Measurements from ENCODE around the gene PPM1D. TPM values are rescaled to one million over a fixed set of nuclear protein-coding genes. Genes with fewer than 3 reads are reported as not detected.

PPM1D gene
- total and polyA plus RNA-seq, 2 of the 13 experiments (the other 11 are each of a cell fraction or from before 2014, with no cell fraction given): 8.0 to 26.2 TPM

GRCh38 chr17:60678118-60678444 lies 78.1 kb downstream of the PPM1D start:
- WGBS (ENCODE audit: low lambda C conversion rate): 8% methylated on average over 6 of the region's 6 CpGs
- ATAC-seq: no peak; the same call in 2 of the 3 replicates
- Histone ChIP-seq H3K36me3 (replicated peaks in 1 of 2; ENCODE audit: control insufficient read depth in 1 of 2, insufficient read depth in 2 of 2, low read length in 2 of 2) (no peaks in the 10 kb centered on the region), H3K9ac (ENCODE audit: insufficient read depth, low read depth, low read length) (peak overlapping the region; percentile 71), H3K27me3 (ENCODE audit: control insufficient read depth in 1 of 2, insufficient read depth in 2 of 2, low read length in 2 of 2) (no peaks in the 10 kb centered on the region; a peak in 1 of 5 replicates), H2AFZ (ENCODE audit: low read length) (no peak overlapping the region), H4K20me1 (ENCODE audit: insufficient read depth, low read length) (no peaks in the 10 kb centered on the region), H3K9me3 (ENCODE audit: low read length) (no peaks in the 10 kb centered on the region), H3K4me1 (ENCODE audit: insufficient read depth, low read length) (peaks cover 7% of the 10 kb centered on the region), H3K4me3 (replicated peaks in 1 of 3; ENCODE audit: insufficient read depth in 1 of 3, low read depth in 2 of 3, low read length in 3 of 3) (peak overlapping the region; percentile 68 to 77 (median 75)), H3K4me2 (ENCODE audit: low read depth, low read length) (peak overlapping the region; percentile 86), H3K79me2 (ENCODE audit: insufficient read depth, low read length) (no peaks in the 10 kb centered on the region), H3K27ac (ENCODE audit: extremely low read length, insufficient read depth, low read length) (peak overlapping the region; percentile 56)
- in situ Hi-C loops (cut with HindIII; ENCODE audit: extremely low pct_ligation_motif_present, low pct_unique_long_range_greater_than_20kb): no loop called here
- ChIA-PET CTCF (ENCODE audit: low intra/inter-chr PET ratio, low total read pairs) (no interaction called here), POLR2A (interaction anchor here (0.8 to 2.0 kb wide), 14 partner anchors 9 to 722 kb away, joined by 3 to 21 read pairs (median 4); partner anchors contain the start of genes APPBP2, HEATR6, PPM1D and RNFT1)
- intact Hi-C loops (cut with micrococcal nuclease; ENCODE audit: unreplicated experiment): no loop called here
- no TSS peak for BruUV-seq (replicated peaks)
- no peak for FAIRE-seq
- DNase-seq (ENCODE audit: low spot score): no peak
- TF ChIP-seq ATF5 (CRISPR knock-in tag; IDR thresholded peaks at IDR 0.05; ENCODE audit: low read depth) (no peak), MBD4 (IDR thresholded peaks at IDR 0.05; ENCODE audit: borderline replicate concordance, low read length) (no peak), ZNF543 (CRISPR knock-in tag; IDR thresholded peaks at IDR 0.05) (0 out of 2 replicates have a peak, but pooled peaks have one; percentile 36), ELF4 (CRISPR knock-in tag; IDR thresholded peaks at IDR 0.05; ENCODE audit: borderline replicate concordance) (0 out of 2 replicates have a peak, but pooled peaks have one; percentile 8), MTA3 (CRISPR knock-in tag; IDR thresholded peaks at IDR 0.05) (no peak), ZNF414 (CRISPR knock-in tag; IDR thresholded peaks at IDR 0.05) (no peak), ZFP82 (CRISPR knock-in tag; IDR thresholded peaks at IDR 0.05; ENCODE audit: borderline replicate concordance) (no peak), ZNF251 (CRISPR knock-in tag; IDR thresholded peaks at IDR 0.05) (0 out of 2 replicates have a peak, but pooled peaks have one; percentile 53), ATF6 (CRISPR knock-in tag; conservative IDR thresholded peaks at IDR 0.05) (no peak), ZNF512 (CRISPR knock-in tag; IDR thresholded peaks at IDR 0.05) (no peak), ATM (IDR thresholded peaks at IDR 0.05; ENCODE audit: borderline replicate concordance) (no peak), ZNF235 (CRISPR knock-in tag; IDR thresholded peaks at IDR 0.05; ENCODE audit: borderline replicate concordance) (peak; percentile 18; the same call in 1 of the 2 replicates), NFIB (CRISPR knock-in tag; IDR thresholded peaks at IDR 0.05; ENCODE audit: borderline replicate concordance) (no peak), REST (IDR thresholded peaks at IDR 0.05; ENCODE audit: borderline replicate concordance in 1 of 2, low read depth in 1 of 2, low read length in 2 of 2) (no peak), ZNF17 (CRISPR knock-in tag; IDR thresholded peaks at IDR 0.05) (no peak)

Measured in HepG2 (cell line).